HG03575 (cell line): ENCODE results near the gene CALN1.
"Not testable (repeated sequence)": the region's sequence is repeated elsewhere in the genome, so short reads cannot be mapped to it uniquely, and the experiment has no call there.

Experiments used
- ATAC-seq: cut with Tn5 transposase; IDR thresholded peaks from one replicate; pipeline ENCODE4 v1.9.1; 2021; ENCODE audit not compliant: unreplicated experiment, insufficient number of reproducible peaks, low FRiP score; ENCODE audit errors: extremely low read depth

CALN1 gene

GRCh38 chr7:72413290-72413689 lies 1.2 kb upstream of the CALN1 start:
- no peak for ATAC-seq

- no peak for ATAC-seq
Measured at GRCh38 chr7:72411419-72411818, 719 bp downstream of the CALN1 start.

DNA sequence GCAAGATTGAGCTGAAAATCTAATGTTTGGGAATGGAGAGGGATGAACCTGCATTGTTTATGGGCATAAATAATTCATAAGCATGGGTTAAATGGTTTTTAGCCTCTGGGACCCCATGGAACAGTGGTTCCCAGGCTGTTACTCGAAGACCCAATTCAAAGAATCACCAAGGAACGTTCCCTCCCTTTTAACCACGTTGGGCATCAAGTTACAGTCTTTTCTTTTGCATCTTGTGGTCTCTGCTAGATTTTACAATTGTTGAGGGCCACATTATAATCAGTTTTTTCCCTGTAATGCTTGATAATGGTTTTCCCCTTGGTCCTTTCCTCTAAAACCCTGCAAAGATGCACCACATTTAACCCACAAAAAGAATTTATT lies 2.5 kb downstream of the CALN1 start:
- no peak for ATAC-seq

DNA sequence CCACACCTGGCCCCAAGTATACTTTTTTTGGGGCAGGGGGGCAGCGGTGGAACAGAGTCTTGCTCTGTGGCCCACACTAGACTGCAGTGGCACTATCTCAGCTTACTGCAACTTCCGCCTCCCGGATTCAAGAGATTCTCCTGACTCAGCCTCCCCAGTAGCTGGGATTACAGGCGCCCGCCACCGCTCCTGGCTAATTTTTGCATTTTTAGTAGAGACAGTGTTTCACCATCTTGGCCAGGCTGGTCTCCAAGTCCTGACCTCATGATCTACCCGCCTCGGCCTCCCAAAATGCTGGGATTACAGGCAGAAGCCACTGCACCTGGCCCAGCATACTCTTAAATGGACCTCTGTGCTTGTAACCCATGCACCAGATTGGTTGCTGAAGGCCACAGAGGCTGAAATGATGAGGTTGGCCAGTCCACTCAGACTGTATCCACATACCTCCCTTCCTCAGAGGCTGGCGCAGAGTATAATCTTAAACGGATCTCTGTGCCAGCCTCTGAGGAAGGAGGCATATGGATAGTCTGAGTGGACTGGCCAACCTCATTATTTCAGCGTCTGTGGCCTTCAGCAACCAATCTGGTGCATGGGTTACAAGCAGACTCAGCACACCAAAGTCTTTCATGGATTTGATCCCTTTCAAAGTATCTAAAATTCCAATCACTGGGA lies 3.0 kb downstream of the CALN1 start:
- no peak for ATAC-seq

DNA sequence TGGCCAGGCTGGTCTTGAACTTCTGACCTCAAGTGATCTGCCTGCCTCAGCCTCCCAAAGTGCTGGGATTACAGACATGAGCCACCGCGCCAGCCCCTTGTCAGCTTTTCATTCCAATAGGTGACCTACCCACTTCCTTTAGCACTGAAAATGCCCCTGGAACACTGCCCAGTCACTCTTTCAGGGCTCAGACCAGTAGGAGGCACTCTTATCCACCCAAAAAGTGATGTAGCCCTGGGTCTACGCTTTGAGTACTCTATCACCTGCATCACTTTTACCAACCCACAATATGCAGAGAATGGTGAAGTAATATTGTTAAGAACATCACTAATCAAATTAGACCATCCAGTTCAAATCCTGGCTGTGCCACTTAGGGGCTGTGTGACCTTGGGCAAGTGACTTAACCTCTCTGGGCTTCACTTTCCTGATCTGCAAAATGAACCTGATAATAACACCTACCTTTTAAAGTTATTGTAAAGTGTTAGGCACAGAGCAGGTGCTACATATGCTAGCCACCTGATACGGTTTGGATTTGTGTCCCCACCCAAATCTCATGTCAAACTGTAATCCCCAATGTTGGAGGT lies 5.2 kb downstream of the CALN1 start:
- no peak for ATAC-seq

DNA sequence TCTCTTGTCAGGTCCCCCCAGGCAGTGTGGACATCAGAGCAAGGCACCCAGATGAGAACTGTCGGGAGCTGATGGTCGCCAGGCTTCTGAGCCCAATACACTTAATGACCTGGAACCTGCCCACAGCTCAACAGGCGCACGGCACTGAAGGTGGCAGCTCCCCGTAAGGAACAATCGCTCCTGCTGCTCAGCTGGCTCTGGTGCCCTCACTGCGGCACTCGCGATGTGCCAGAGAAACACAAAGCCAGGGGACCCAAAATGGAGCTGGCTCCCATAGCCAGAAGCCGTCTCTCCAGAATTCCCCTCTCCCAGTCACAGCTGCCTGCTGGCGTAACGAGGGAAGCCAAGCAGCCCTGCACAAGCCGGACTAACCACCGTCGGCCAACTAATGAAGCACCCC lies 6.3 kb downstream of the CALN1 start:
- no peak for ATAC-seq

DNA sequence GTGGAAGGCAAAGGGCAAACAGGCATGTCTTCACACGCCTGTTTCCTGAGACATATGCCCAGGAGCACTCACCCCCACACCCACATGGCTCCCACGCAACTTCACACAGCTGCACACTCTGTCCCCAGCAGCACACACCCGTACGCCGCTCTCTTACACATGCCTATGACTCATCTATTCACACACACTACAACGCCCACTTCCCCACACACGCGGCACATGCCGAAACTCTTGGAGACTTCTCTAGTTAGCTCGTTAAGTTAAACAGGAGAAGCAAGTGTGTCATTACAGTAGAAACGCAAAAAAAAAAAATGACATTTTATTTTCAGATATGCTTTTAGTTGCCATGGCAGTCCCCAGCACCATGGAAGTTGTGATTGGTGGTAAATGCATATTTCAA lies 6.7 kb downstream of the CALN1 start:
- ATAC-seq, result no peak

DNA sequence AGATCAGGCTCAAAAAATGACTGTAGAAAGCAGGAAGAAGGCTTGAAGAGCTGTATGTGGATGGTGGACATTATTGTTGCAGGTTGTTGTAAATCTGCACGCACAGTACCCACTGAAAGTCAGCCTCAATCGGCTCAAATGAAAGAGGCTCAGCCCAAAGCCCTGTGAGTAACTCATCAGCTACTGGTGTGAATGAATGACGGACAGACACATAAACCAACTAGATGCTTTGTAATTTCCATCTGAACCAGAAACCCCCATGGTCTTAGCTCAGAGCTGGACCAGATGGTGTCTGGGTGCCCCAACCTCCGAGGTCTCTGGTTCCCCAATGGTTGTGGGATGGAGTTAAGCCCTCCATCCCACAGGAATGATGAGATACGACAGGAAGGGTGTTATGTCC lies 7.4 kb downstream of the CALN1 start:
- ATAC-seq, result no peak

DNA sequence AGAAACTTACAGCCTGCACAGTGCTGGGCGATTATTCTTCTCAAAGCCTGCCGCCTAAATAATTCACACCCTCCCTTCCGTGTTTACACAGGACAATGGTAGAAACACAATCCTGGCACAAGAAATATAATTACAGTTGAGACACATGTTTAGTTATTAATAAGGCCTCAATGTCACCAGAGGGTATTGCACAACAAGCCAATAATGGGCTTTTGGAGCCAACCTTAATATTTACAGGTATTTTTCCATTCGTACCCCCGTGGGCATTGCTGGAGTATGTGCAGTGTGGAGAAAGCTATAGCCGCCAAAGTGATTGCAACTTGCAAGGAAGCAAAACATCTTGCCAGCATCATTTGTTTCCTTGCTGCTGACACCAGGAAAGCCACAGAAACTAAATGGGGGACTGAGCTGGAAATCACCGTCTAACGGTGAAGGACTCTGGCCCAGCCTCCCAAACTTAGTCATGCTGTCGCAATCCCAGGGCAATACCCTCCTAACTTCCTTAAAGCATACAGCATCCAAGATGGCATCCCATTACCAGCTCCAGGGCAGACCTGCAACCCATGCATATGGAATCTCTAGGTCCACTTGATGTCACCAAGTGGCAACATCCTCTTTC lies 8.6 kb downstream of the CALN1 start:
- ATAC-seq, result no peak

DNA sequence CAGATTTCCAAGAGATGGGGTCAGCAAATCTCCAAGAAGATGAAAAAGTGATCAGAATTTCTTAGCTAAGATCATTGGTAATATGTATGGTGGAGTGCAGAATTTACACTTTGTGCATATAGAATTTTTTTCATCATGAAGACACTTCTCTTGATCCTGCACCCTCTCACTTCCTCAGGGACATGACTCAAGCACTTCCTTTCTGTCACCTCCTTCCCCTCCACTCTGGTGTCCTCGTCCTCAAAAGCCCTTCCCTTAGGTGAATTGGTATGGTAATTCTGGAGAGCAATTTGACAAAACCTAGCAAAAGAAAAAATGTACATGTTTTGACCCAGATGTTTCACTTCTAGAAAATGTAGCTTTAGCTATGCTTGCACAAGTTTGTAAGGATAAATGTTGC lies 18.1 kb downstream of the CALN1 start:
- no peak for ATAC-seq

GRCh38 chr7:72391821-72392377 lies 20.2 kb downstream of the CALN1 start:
- no peak for ATAC-seq

DNA sequence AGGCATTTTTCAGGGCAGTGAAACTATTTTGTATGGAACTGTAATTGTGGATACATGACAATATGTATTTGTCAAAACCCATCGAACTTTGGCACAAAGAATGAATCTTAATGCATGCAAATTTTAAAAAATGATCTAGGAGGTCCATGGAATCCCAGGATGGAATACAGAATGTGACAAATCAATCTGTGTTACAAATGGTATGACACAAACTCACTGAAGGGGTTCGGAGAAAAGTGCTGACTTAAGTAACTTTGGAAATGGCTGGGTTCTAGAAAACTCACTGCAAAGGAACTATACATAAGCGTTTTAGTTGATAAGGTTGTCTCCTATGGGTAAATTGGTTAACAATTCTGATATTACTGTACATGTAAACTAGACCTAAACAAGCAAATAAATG lies 26.0 kb downstream of the CALN1 start:
- no peak for ATAC-seq

GRCh38 chr7:72362246-72362645 lies 49.9 kb downstream of the CALN1 start:
- no peak for ATAC-seq

- ATAC-seq, result no peak
Measured at GRCh38 chr7:72345208-72345727, 66.9 kb downstream of the CALN1 start.

DNA sequence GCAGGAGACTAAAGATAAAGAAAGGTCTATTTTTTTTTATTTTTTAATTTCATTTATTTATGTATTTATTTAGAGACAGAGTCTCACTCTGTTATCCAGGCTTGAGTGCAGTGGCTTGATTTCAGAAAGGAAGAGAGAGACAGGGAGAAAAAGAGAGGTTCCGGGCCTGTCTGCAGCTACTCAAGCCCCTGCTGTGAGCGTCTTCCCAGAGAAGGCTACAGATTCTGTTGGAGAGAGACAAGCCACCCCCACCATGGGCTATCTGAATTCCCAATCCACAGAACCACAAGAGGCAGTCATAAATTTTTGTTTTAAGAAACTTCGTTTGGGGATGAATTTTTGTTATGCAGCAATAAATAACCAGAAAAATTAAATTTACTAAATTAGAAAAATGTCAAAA lies 68.1 kb downstream of the CALN1 start:
- no peak for ATAC-seq

GRCh38 chr7:72343354-72343753 lies 68.8 kb downstream of the CALN1 start:
- not testable (repeated sequence) for ATAC-seq

GRCh38 chr7:72337390-72338167 lies 74.6 kb downstream of the CALN1 start:
- ATAC-seq, result no peak

DNA sequence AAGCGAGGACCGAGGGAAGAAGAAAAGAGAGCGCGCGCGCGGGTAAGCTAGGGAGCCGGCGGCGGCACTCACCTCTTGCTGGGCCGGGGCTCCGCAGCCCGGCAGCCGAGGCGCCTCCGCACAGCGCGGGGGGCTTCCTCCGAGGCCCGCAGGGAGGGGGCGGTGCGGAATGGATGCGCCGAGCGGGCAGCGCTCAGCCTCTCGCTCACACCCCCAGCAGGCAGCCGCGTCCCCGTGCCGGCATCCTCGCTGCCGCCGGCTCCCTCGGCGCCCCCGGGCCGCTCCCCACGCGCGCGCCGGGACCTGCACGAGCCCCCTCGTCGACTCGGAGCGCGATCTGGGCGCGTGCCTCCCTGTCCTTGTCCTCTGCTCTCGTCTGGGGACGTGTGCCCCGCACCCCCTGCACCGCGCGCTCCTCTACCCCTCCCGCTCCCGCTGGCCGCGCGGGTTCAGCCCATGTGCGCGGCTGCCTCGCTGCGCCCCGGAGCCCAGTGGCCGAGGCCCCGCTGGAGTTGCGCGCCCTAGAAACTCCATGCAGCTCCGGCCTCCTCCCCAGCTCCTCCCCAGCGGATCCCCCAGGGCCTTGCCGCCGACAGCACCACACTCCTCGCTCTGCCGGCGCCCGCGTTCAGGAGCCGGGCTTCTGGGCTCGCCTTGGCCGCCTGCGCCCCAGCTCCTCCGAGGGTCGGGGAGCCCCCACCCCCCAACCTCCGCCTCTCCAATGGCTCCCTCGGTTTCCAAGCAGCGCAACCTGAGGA lies 75.3 kb downstream of the CALN1 start:
- ATAC-seq, result no peak

DNA sequence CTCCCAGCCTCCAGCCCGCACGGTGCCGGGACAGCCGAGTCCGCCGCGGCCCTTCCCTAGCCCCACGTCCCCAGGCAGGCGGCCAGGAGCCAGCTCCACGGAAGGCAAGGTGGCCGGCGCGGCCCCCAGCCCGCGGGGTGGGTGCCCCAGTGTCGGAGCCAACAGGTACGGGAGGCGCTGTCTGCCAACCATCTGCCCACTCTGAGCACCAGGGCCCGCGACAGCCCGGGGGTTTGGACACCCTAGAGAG lies 75.8 kb downstream of the CALN1 start:
- ATAC-seq, result no peak
